BJ (cell line): ENCODE results near the gene CAPN3. TPM values are rescaled to one million over a fixed set of nuclear protein-coding genes. Genes with fewer than 3 reads are reported as not detected.

Experiments
- CTCF ChIA-PET: fragments of 350-600 bp; formaldehyde crosslinking; extraction: SDS; loops from one replicate; lab custom pipeline; 2021; ENCODE audit warnings: antibody characterized with exemption, inconsistent platforms; lab: Yijun Ruan, JAX
- POLR2A ChIA-PET: fragments of 300-600 bp; sonication (Branson Sonifier 250); formaldehyde crosslinking; extraction: SDS; loops from one replicate; lab custom pipeline; 2021; ENCODE audit warnings: antibody characterized with exemption; lab: Charles Lee
- DNase-seq: peaks from one replicate; pipeline ENCODE4 v3.0.0-alpha.2; 2011; ENCODE audit warnings: low read depth
- H3K27me3 ChIP-seq: 2 replicates; pipeline ENCODE4 v1.6.0; 2011; ENCODE audit warnings: low read length; ENCODE audit not compliant: control insufficient read depth, insufficient read depth
- H3K36me3 ChIP-seq: 2 replicates; pipeline ENCODE4 v1.5.1; 2011; ENCODE audit warnings: low read length; ENCODE audit not compliant: control insufficient read depth, insufficient read depth
- H3K4me3 ChIP-seq: 2 replicates; pipeline ENCODE4 v1.5.1; 2011; ENCODE audit warnings: low read depth, mild to moderate bottlenecking, control low read depth, low read length
- CTCF ChIP-seq: IDR thresholded peaks from 2 replicates; pipeline ENCODE4 v1.5.1; 2011; ENCODE audit warnings: low read depth, mild to moderate bottlenecking, control low read depth, inconsistent platforms, low read length, moderate library complexity; ENCODE audit not compliant: insufficient read depth
- polyA plus RNA-seq: library from polyadenylated mRNA; depleted of rRNA; stranded (reverse); fragments of >200 nt; gene quantifications from 2 replicates; pipeline ENCODE4 v1.2.3, GENCODE V29; 2011

CAPN3 gene
- polyA plus RNA-seq, 1 experiment, result 6.6 TPM

- Histone ChIP-seq H3K27me3 (no peaks in the 10 kb centered on the region), H3K4me3 (no peak overlapping the region), H3K36me3 (no peaks in the 10 kb centered on the region; the same call in 1 of the 2 replicates)
- DNase-seq, result no peak
- TF ChIP-seq CTCF, result no peak
- CTCF ChIA-PET, result interaction anchor here (1.3 to 1.5 kb wide), 2 partner anchors 10 to 13 kb away, joined by 3 to 8 read pairs; no protein-coding TSS in a partner anchor
- POLR2A ChIA-PET, result no interaction called here
Measured at GRCh38 chr15:42374810-42375209, 15.5 kb downstream of the CAPN3 start.

- Histone ChIP-seq H3K27me3 (no peaks in the 10 kb centered on the region), H3K4me3 (no peak overlapping the region), H3K36me3 (no peaks in the 10 kb centered on the region; the same call in 1 of the 2 replicates)
- no peak for TF ChIP-seq CTCF
- POLR2A ChIA-PET, result no interaction called here
- CTCF ChIA-PET, result interaction anchor here (1.5 kb wide), 1 partner anchor 12 kb away, joined by 3 read pairs; no protein-coding TSS in a partner anchor
- DNase-seq, result no peak
Measured at GRCh38 chr15:42375252-42375651, 16.0 kb downstream of the CAPN3 start.

- DNase-seq, result no peak
- no peak for TF ChIP-seq CTCF
- POLR2A ChIA-PET, result no interaction called here
- Histone ChIP-seq H3K36me3 (no peaks in the 10 kb centered on the region; the same call in 1 of the 2 replicates), H3K4me3 (no peak overlapping the region), H3K27me3 (no peaks in the 10 kb centered on the region)
- CTCF ChIA-PET, result interaction anchor here (1.9 kb wide), 1 partner anchor 9 kb away, joined by 9 read pairs; no protein-coding TSS in a partner anchor
Measured at GRCh38 chr15:42375941-42376340, 16.6 kb downstream of the CAPN3 start.

DNA sequence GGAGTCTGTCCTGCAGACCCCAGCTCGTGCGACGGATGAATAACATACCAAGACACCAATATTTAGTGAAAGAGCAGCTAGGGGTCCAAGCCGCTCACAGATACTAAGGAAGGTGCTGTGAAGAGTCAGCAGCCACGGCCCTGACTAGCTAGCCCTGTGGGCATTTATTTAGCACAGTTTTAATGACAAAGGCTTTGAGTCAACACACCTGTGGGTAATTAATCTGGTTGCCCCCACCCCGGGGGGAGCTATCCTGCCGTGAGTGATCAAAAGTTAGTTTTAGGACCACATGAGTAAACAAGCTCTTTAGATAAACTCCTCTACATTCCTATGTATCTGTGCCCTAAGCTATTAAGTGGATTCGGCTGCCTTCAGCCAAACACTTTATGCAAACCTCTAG lies 18.7 kb downstream of the CAPN3 start:
- H3K27me3 ChIP-seq, result no peaks in the 10 kb centered on the region
- CTCF ChIA-PET, result interaction anchor here (0.8 to 1.2 kb wide), 2 partner anchors 11 to 16 kb away, joined by 3 read pairs; no protein-coding TSS in a partner anchor
- no peak overlapping the region for H3K4me3 ChIP-seq
- no peak for TF ChIP-seq CTCF
- no peaks in the 10 kb centered on the region; the same call in 1 of the 2 replicates for H3K36me3 ChIP-seq
- DNase-seq, result no peak
- POLR2A ChIA-PET, result no interaction called here

GRCh38 chr15:42384597-42384996 lies 25.3 kb downstream of the CAPN3 start:
- CTCF ChIA-PET, result interaction anchor here (0.7 to 1.8 kb wide), 15 partner anchors 8 to 317 kb away, joined by 3 to 9 read pairs (median 4); partner anchors contain the start of gene VPS39
- DNase-seq, result no peak
- POLR2A ChIA-PET, result interaction anchor here (0.6 kb wide), 1 partner anchor 206 kb away, joined by 3 read pairs; no protein-coding TSS in a partner anchor
- Histone ChIP-seq H3K4me3 (no peak overlapping the region), H3K27me3 (no peaks in the 10 kb centered on the region; the same call in 1 of the 2 replicates), H3K36me3 (no peaks in the 10 kb centered on the region)
- TF ChIP-seq CTCF, result no peak
